ENCODE data around the gene MPL.

GRCh38 chr1:43377831-43378230, 40.2 kb downstream of the MPL start:
- TF ChIP-seq POLR2AphosphoS5 (IDR thresholded peaks at IDR 0.05; ENCODE audit: low read depth, low read length) (no peak), POLR2A (IDR thresholded peaks at IDR 0.05; ENCODE audit: low read depth, low read length) (no peak)
